DOHH2 (cell line): ENCODE measurements around the gene SPECC1L.

Source experiments
- H3F3A ChIP-seq: fragments of 200-600 bp; sonication (generic), shearing (Covaris generic); 2 replicates; pipeline ENCODE4 v1.6.0; 2016; ENCODE audit warnings: antibody characterized with exemption, mild to moderate bottlenecking; ENCODE audit not compliant: control insufficient read depth, insufficient read depth
- H3K27ac ChIP-seq: fragments of 200-600 bp; sonication (generic); 2 replicates; pipeline ENCODE4 v1.5.1; 2014; ENCODE audit warnings: low read depth, mild to moderate bottlenecking, low read length, moderate library complexity
- H3K27me3 ChIP-seq: fragments of 200-600 bp; sonication (generic); 2 replicates; pipeline ENCODE4 v1.6.1; 2014; ENCODE audit warnings: mild to moderate bottlenecking, low read length, mixed read lengths; ENCODE audit not compliant: control insufficient read depth
- H3K36me3 ChIP-seq: fragments of 200-600 bp; sonication (generic); 2 replicates; pipeline ENCODE4 v1.6.1; 2014; ENCODE audit warnings: mild to moderate bottlenecking, low read length, moderate library complexity, mixed read lengths; ENCODE audit not compliant: control insufficient read depth
- H3K4me1 ChIP-seq: fragments of 200-600 bp; sonication (generic); 2 replicates; pipeline ENCODE4 v1.6.1; 2014; ENCODE audit warnings: mild to moderate bottlenecking, low read length, mixed read lengths; ENCODE audit not compliant: control insufficient read depth
- H3K4me2 ChIP-seq: fragments of 200-600 bp; sonication (generic); 2 replicates; pipeline ENCODE4 v1.6.0; 2014; ENCODE audit warnings: mild to moderate bottlenecking, low read length, moderate library complexity
- H3K4me3 ChIP-seq: fragments of 200-600 bp; sonication (generic); 2 replicates; pipeline ENCODE4 v1.5.1; 2014; ENCODE audit warnings: mild to moderate bottlenecking, low read length, mixed read lengths
- H3K79me2 ChIP-seq: fragments of 200-600 bp; sonication (generic); 2 replicates; pipeline ENCODE4 v1.6.1; 2014; ENCODE audit warnings: mild to moderate bottlenecking, low read length, mixed read lengths; ENCODE audit not compliant: control insufficient read depth
- H3K9me2 ChIP-seq: fragments of 200-600 bp; sonication (generic); replicated peaks from 2 replicates; pipeline ENCODE4 v1.6.1; 2014; ENCODE audit warnings: mild to moderate bottlenecking, low read length, mixed read lengths; ENCODE audit not compliant: control insufficient read depth
- H3K9me3 ChIP-seq: fragments of 200-600 bp; sonication (generic); 2 replicates; pipeline ENCODE4 v1.6.1; 2014; ENCODE audit warnings: antibody characterized with exemption, low read length, mixed read lengths; ENCODE audit not compliant: control insufficient read depth, insufficient read depth
- H4K20me1 ChIP-seq: fragments of 200-600 bp; sonication (generic); 2 replicates; pipeline ENCODE4 v1.6.0; 2014; ENCODE audit warnings: low read depth, mild to moderate bottlenecking, antibody characterized with exemption, low read length, moderate library complexity; ENCODE audit not compliant: control insufficient read depth, insufficient read depth
- CTCF ChIP-seq: fragments of 200-600 bp; sonication (generic); IDR thresholded peaks from one replicate; pipeline ENCODE4 v1.5.1; 2014; ENCODE audit warnings: antibody characterized with exemption, mild to moderate bottlenecking, low read depth, low read length; ENCODE audit not compliant: poor library complexity, severe bottlenecking
- EZH2phosphoT487 ChIP-seq: fragments of 200-600 bp; sonication (generic); IDR thresholded peaks from 2 replicates; pipeline ENCODE4 v1.6.1; 2017; ENCODE audit warnings: borderline replicate concordance, mild to moderate bottlenecking, antibody characterized with exemption, low read length, moderate library complexity, mixed read lengths

Gene SPECC1L

GRCh38 chr22:24338726-24339451 lies 68.3 kb downstream of the SPECC1L start:
- Histone ChIP-seq H3K27ac (no peak overlapping the region), H3K4me2 (no peak overlapping the region), H3K79me2 (peaks cover 3% of the 10 kb centered on the region; the same call in 1 of the 2 replicates), H3K36me3 (peaks cover 84% of the 10 kb centered on the region), H3K4me1 (no peaks in the 10 kb centered on the region), H3K9me3 (no peaks in the 10 kb centered on the region), H3K9me2 (no peaks in the 10 kb centered on the region), H4K20me1 (no peaks in the 10 kb centered on the region; the same call in 1 of the 2 replicates), H3K27me3 (no peaks in the 10 kb centered on the region), H3K4me3 (no peak overlapping the region), H3F3A (0 out of 2 replicates have a peak, but pooled peaks cover 4% of the 10 kb centered on the region)
- TF ChIP-seq EZH2phosphoT487: no peak
- TF ChIP-seq CTCF: no peak

GRCh38 chr22:24339452-24339747 lies 68.8 kb downstream of the SPECC1L start:
- no peak for TF ChIP-seq EZH2phosphoT487
- TF ChIP-seq CTCF: no peak
- H3K36me3 ChIP-seq: peaks cover 84% of the 10 kb centered on the region
- 0 out of 2 replicates have a peak, but pooled peaks cover 4% of the 10 kb centered on the region for H3F3A ChIP-seq
- no peaks in the 10 kb centered on the region for H3K9me3 ChIP-seq
- H3K4me3 ChIP-seq: no peak overlapping the region
- H3K4me2 ChIP-seq: no peak overlapping the region
- H3K9me2 ChIP-seq: no peaks in the 10 kb centered on the region
- no peak overlapping the region for H3K27ac ChIP-seq
- H3K27me3 ChIP-seq: no peaks in the 10 kb centered on the region
- no peaks in the 10 kb centered on the region; the same call in 1 of the 2 replicates for H4K20me1 ChIP-seq
- H3K4me1 ChIP-seq: no peaks in the 10 kb centered on the region
- H3K79me2 ChIP-seq: peaks cover 3% of the 10 kb centered on the region; the same call in 1 of the 2 replicates

GRCh38 chr22:24341627-24342026 lies 71.0 kb downstream of the SPECC1L start:
- H3K36me3 ChIP-seq: peaks cover 82% of the 10 kb centered on the region
- TF ChIP-seq CTCF (no peak), EZH2phosphoT487 (no peak)
- H3K9me2 ChIP-seq: no peaks in the 10 kb centered on the region
- H4K20me1 ChIP-seq: no peaks in the 10 kb centered on the region; the same call in 1 of the 2 replicates
- no peaks in the 10 kb centered on the region for H3K4me1 ChIP-seq
- no peaks in the 10 kb centered on the region for H3K27me3 ChIP-seq
- H3K27ac ChIP-seq: no peak overlapping the region
- H3K4me2 ChIP-seq: no peak overlapping the region
- H3F3A ChIP-seq: no peaks in the 10 kb centered on the region
- H3K79me2 ChIP-seq: no peaks in the 10 kb centered on the region; the same call in 1 of the 2 replicates
- H3K4me3 ChIP-seq: no peak overlapping the region
- H3K9me3 ChIP-seq: no peaks in the 10 kb centered on the region
